Activated T-cell treated with anti-CD3 and anti-CD28 coated beads, Interleukin-2, amount 50 U/mL, for 72 hours (primary cell): Measurements from ENCODE around the gene RSPH10B2. TPM values are rescaled to one million over a fixed set of nuclear protein-coding genes. Genes with fewer than 3 reads are reported as not detected.
"Not testable (repeated sequence)": the region's sequence is repeated elsewhere in the genome, so short reads cannot be mapped to it uniquely, and the experiment has no call there.

ENCODE experiments used
- ATAC-seq, 2 donors: fragments of 150-1000 bp; cut with Tn5 transposase; replicated peaks in 1 of 2; 2 replicates each; pipeline ENCODE4 v1.10.0; 2021; ENCODE audit warnings: moderate library complexity in 2 of 2, mild to moderate bottlenecking in 1 of 2
- DNase-seq, 2 donors: peaks; one replicate each; pipeline ENCODE4 v3.0.0; 2021 to 2022; ENCODE audit warnings: mixed read lengths in 1 of 2
- H3K27ac Mint-ChIP-seq: one replicate; pipeline ENCODE4 v1.8.0; 2022; ENCODE audit warnings: mild to moderate bottlenecking, moderate library complexity, mixed read lengths
- H3K27me3 Mint-ChIP-seq: one replicate; pipeline ENCODE4 v1.8.0; 2022; ENCODE audit warnings: low read depth, mixed read lengths
- H3K36me3 Mint-ChIP-seq, 2 donors: one replicate each; pipeline ENCODE4 v1.8.0; 2022; ENCODE audit warnings: mixed read lengths in 2 of 2, mild to moderate bottlenecking in 1 of 2; ENCODE audit not compliant: insufficient read depth in 2 of 2
- H3K4me1 Mint-ChIP-seq: one replicate; pipeline ENCODE4 v1.8.0; 2022; ENCODE audit warnings: low read depth, mixed read lengths
- H3K4me3 Mint-ChIP-seq, 2 donors: one replicate each; pipeline ENCODE4 v1.8.0; 2022; ENCODE audit warnings: mild to moderate bottlenecking in 2 of 2, mixed read lengths in 2 of 2, moderate library complexity in 2 of 2
- H3K9me3 Mint-ChIP-seq, 2 donors: one replicate each; pipeline ENCODE4 v1.8.0; 2022; ENCODE audit warnings: mixed read lengths in 2 of 2
- total RNA-seq, 2 donors: library from RNA; stranded (reverse); gene quantifications; one replicate each; pipeline ENCODE4 v1.2.3, GENCODE V29; 2022

Gene RSPH10B2
- total RNA-seq, 2 donors from 2014 or later, result 0.89 TPM; not detected in 1

DNA sequence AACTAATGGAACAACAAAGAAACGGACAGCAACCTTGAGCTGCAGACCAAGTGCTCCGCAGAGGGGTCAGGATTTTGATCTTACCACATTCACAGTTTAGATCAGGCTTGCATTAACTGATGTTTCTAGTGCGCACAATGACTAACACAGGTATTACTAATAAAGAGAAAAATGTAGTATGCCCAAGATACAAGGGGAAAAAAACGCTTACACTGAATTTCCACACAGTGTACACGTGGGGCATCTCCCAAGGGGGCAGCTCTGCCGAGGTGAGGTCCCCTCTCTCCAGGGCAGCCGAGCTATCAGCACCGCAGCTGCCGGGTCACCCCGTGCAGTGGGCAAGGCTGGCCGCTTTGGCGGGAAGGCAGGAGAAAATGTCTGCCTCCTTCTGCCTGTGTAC is 46.0 kb downstream of the RSPH10B2 start:
- not testable (repeated sequence) for H3K4me3 Mint-ChIP-seq, H3K36me3 Mint-ChIP-seq, H3K4me1 Mint-ChIP-seq, DNase-seq, H3K27me3 Mint-ChIP-seq, H3K9me3 Mint-ChIP-seq, H3K27ac Mint-ChIP-seq
- ATAC-seq, result peak; percentile 85 to 90

GRCh38 chr7:6800331-6800730 is 46.4 kb downstream of the RSPH10B2 start:
- H3K36me3 Mint-ChIP-seq, result not testable (repeated sequence)
- peak; percentile 69 to 72 for ATAC-seq

GRCh38 chr7:6807393-6807918 is 53.6 kb downstream of the RSPH10B2 start:
- ATAC-seq, result peak in 1 of 2 donors; percentile 82
- H3K27me3 Mint-ChIP-seq, H3K36me3 Mint-ChIP-seq, H3K27ac Mint-ChIP-seq, H3K9me3 Mint-ChIP-seq, H3K4me3 Mint-ChIP-seq, H3K4me1 Mint-ChIP-seq, DNase-seq: not testable (repeated sequence)

More at GRCh38 chr7:6800331-6800730, 46.4 kb downstream of the RSPH10B2 start:
- H3K4me1 Mint-ChIP-seq, H3K27ac Mint-ChIP-seq, H3K27me3 Mint-ChIP-seq, H3K4me3 Mint-ChIP-seq, H3K9me3 Mint-ChIP-seq, DNase-seq: not testable (repeated sequence)

GRCh38 chr7:6807959-6808358 is 54.1 kb downstream of the RSPH10B2 start:
- H3K27ac Mint-ChIP-seq, H3K36me3 Mint-ChIP-seq, H3K4me3 Mint-ChIP-seq, H3K27me3 Mint-ChIP-seq, DNase-seq, H3K4me1 Mint-ChIP-seq, ATAC-seq, H3K9me3 Mint-ChIP-seq: not testable (repeated sequence)

DNA sequence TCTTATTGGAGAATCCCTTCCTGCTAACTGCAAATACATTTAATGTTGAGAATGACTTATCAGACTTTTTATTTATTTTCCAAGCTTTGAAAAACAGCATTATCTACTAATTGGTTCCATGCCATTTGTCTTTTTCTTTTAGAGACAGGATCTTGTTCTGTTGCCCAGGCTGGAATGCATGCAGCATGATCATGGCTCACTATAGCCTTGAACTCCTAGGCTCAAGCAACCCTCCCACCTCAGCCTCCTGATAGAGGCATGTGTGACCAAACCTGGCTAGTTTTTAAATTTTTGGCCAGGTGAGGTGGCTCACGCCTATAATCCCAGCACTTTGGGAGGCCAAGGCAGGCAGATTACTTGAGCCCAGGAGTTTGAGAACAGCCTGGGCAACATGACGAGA is 59.1 kb downstream of the RSPH10B2 start:
- not testable (repeated sequence) for H3K27me3 Mint-ChIP-seq, H3K4me1 Mint-ChIP-seq, ATAC-seq, DNase-seq, H3K9me3 Mint-ChIP-seq, H3K36me3 Mint-ChIP-seq, H3K27ac Mint-ChIP-seq, H3K4me3 Mint-ChIP-seq

DNA sequence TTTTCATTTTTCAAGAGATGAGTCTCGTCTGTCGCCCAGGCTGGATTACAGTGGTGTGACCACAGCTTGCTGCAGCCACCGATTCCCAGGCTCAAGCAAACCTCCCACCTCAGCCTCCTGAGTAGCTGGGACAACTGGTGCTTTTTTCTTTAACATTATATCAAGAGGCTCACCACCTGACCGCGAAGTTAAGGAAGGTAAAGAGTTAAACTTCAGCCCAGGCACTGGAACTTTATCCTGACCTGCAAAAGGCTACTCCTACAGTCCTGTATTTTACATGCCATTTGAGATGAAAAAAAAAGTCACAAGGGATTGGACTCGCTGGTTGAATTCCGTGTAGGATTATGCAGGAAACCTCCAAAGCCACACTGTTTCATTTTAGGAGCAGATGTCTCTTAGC is 61.6 kb downstream of the RSPH10B2 start:
- H3K36me3 Mint-ChIP-seq, result not testable (repeated sequence)

GRCh38 chr7:6821622-6822021 is 67.7 kb downstream of the RSPH10B2 start:
- H3K36me3 Mint-ChIP-seq, result peaks cover 7 to 12% of the 10 kb centered on the region in 2 donors
- H3K4me3 Mint-ChIP-seq, H3K4me1 Mint-ChIP-seq, ATAC-seq, DNase-seq, H3K27me3 Mint-ChIP-seq, H3K9me3 Mint-ChIP-seq, H3K27ac Mint-ChIP-seq: not testable (repeated sequence)

More for the DNA sequence above, 61.6 kb downstream of the RSPH10B2 start:
- not testable (repeated sequence) for H3K27me3 Mint-ChIP-seq, ATAC-seq, H3K4me3 Mint-ChIP-seq, H3K4me1 Mint-ChIP-seq, DNase-seq, H3K27ac Mint-ChIP-seq, H3K9me3 Mint-ChIP-seq

- ATAC-seq, result peak; percentile 11 to 49
- not testable (repeated sequence) for H3K27me3 Mint-ChIP-seq, H3K9me3 Mint-ChIP-seq, DNase-seq, H3K4me1 Mint-ChIP-seq
- H3K4me3 Mint-ChIP-seq, result peak overlapping the region; percentile 70 to 77
- peaks cover 4 to 12% of the 10 kb centered on the region in 2 donors for H3K36me3 Mint-ChIP-seq
- H3K27ac Mint-ChIP-seq, result peak overlapping the region; percentile 34
These were observed 71.6 kb downstream of the RSPH10B2 start for GRCh38 chr7:6825236-6826125.

DNA sequence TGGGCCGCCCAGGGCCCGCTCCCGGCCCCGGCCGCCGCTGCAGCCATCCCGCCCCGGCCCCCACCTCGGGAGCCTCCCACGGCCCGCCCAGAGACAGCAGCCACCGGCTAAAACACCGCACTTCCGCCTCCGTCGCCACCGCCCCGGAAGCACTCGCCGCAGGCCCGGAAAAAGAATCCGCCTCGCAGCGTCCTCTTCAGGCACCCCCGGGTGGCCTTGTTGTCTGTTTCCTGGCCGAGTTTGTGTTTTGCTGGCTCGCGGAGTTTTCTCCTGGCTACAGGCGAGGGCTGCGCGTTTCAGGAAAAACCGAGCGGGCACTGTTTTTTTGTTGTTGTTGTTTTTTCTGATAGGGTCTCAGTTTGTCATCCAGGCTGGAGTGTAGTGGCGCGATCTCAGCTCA is 72.2 kb downstream of the RSPH10B2 start, which contains the start of gene CCZ1B:
Gene CCZ1B (minus strand): TSS at position 125 of the 400 bp plus-strand sequence. CDS start 78 bp downstream, at position 47.
- peaks cover 4 to 10% of the 10 kb centered on the region in 2 donors for H3K36me3 Mint-ChIP-seq
- peak; percentile 98 to 99 for ATAC-seq
- H3K27ac Mint-ChIP-seq, result peak within 1 kb of the TSS; percentile 91
- H3K4me3 Mint-ChIP-seq, result peak within 1 kb of the TSS; percentile 96 to 97
- H3K9me3 Mint-ChIP-seq, H3K27me3 Mint-ChIP-seq, H3K4me1 Mint-ChIP-seq: not testable (repeated sequence)
- DNase-seq, result peak; percentile 90 to 92

- H3K4me3 Mint-ChIP-seq, result peak overlapping the region; percentile 53 to 66
- H3K27me3 Mint-ChIP-seq, H3K27ac Mint-ChIP-seq, H3K36me3 Mint-ChIP-seq, H3K9me3 Mint-ChIP-seq, ATAC-seq, H3K4me1 Mint-ChIP-seq, DNase-seq: not testable (repeated sequence)
These were observed 73.3 kb downstream of the RSPH10B2 start for GRCh38 chr7:6827180-6827579.

- not testable (repeated sequence) for H3K36me3 Mint-ChIP-seq, H3K27ac Mint-ChIP-seq, H3K4me3 Mint-ChIP-seq, H3K27me3 Mint-ChIP-seq, ATAC-seq, H3K9me3 Mint-ChIP-seq, H3K4me1 Mint-ChIP-seq, DNase-seq
These were observed 75.7 kb downstream of the RSPH10B2 start for GRCh38 chr7:6829616-6830015.

DNA sequence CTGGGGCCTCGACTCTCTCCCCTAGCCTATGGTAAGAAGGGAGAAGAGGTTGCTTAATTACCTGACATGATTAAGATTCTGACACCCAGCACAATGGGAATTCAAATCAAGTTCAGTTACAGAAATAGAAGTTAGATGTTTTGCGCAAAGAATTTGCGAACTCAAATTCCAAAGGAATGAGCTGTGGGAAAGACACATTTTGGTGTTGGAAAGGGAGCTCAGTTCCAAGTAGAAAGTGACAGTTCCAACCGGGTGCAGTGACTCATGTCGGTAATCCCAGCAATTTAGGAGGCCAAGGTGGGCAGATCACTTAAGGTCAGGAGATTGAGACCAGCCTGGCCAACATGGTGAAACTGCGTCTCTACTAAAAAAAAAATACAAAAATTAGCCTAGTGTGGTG is 76.1 kb downstream of the RSPH10B2 start:
- ATAC-seq, result not testable (repeated sequence)

GRCh38 chr7:6831018-6831725 is 77.3 kb downstream of the RSPH10B2 start:
- no peak for DNase-seq
- Mint-ChIP-seq H3K27me3 (peaks cover 15% of the 10 kb centered on the region), H3K4me1 (no peaks in the 10 kb centered on the region), H3K9me3 (no peaks in the 10 kb centered on the region), H3K36me3 (peaks cover 1% of the 10 kb centered on the region in 2 donors), H3K4me3 (no peak overlapping the region), H3K27ac (no peak overlapping the region)
- ATAC-seq, result no peak

More for the DNA sequence above, 76.1 kb downstream of the RSPH10B2 start:
- H3K36me3 Mint-ChIP-seq, H3K27me3 Mint-ChIP-seq, H3K4me3 Mint-ChIP-seq, H3K4me1 Mint-ChIP-seq, H3K27ac Mint-ChIP-seq, DNase-seq, H3K9me3 Mint-ChIP-seq: not testable (repeated sequence)
